ENCODE measurements around the gene SNAPC5.
"Not testable (repeated sequence)": the region's sequence is repeated elsewhere in the genome, so short reads cannot be mapped to it uniquely, and the experiment has no call there.

SNAPC5 gene

GRCh38 chr15:66497502-66498455 is at the start of gene SNAPC5:
Gene SNAPC5 (minus strand): TSS chr15:66497762. CDS start chr15:66497731, 31 bp downstream.
- DNase-seq, result peak; percentile 96

GRCh38 chr15:66545255-66545654 is 47.7 kb upstream of the SNAPC5 start:
- DNase-seq, result no peak

- no peak for DNase-seq
Measured at GRCh38 chr15:66542896-66543295, 45.3 kb upstream of the SNAPC5 start.

DNA sequence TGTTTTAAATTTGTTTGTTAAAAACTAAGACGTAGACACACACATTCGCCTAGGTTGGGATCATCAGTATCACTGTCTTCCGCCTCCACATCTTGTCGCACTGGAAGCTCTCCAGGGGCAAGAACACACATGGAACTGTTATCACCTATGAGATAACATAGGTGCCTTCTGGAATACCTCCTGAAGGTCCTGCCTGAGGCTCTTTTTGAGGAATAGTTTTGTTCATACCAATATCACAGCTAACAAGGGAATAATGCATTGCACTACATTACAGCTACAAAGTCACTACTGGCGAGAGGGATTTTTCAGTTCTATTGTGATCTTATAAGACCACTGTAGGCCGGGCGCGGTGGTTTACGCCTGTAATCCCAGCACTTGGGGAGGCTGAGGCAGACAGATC is 37.5 kb upstream of the SNAPC5 start:
- no peak for DNase-seq

- DNase-seq, result no peak
Measured at GRCh38 chr15:66524838-66525237, 27.3 kb upstream of the SNAPC5 start.

DNA sequence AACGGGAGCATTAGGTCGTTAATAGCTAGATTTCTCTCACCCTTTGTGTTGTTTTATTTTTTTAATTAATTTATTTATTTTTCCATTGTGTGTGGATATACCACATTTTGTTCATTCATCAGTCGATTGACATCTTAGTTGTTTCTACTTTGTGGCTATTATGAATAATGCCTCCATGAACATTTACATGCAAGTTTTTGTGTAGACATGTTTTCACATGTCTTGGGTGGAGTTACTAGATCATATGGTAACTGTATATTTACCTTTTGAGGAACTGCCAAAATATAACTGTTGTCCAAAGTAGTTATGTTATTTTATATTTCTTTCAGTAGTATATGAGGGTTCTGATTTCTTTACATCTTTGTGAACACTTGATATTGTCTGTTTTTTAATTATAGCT is 26.4 kb upstream of the SNAPC5 start:
- DNase-seq, result no peak

GRCh38 chr15:66515901-66516322 is 18.4 kb upstream of the SNAPC5 start:
- no peak for DNase-seq

- DNase-seq, result no peak
Measured at GRCh38 chr15:66514586-66514985, 17.0 kb upstream of the SNAPC5 start.

DNA sequence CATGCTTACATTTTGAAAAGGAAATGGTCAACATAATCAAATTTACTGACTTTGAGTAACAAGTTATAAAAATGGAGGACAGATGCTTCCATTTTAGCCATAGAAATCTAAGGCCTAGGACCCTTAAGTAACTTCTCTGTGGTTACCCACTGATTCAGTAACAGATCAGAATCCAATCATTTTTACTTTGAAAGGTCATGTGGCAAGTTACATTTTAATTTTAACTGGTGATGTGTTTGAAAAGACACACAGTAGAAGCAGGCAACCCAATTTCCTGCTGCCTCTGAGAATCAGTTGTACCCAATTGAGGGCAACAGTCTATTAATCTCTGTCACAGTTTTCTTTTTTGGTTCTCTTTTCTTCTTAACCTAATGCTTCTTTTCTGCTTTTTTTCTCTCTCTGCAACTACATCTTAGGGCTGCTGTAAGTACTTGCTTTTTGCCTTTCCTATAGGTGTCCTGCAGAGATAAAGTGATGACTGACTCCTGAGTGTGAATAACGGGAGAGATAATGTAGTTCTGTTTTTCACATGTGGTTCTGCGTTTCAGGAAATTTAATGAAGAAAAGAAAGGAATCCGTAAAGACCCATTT is 10.8 kb upstream of the SNAPC5 start:
- no peak for DNase-seq

GRCh38 chr15:66505818-66506217 is 8.3 kb upstream of the SNAPC5 start:
- no peak for DNase-seq

DNA sequence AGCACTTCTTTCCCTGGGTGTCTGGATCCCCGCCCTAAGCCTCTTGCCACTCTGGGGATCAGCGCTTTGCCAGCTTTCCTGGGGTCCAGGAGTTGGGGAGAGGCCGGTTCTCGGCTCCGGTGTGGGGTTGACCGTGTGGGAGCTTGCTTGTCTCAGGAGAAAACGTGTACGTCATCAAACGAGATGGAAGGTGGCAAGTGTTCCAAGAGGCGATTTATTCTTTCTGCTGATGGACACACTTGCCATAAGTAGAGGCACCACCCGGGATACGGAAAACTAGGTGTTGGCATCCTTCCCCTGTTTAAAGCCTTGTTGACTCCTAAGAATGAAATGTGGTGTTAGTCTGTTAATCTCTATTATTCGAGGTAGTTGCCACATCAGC is 7.9 kb upstream of the SNAPC5 start:
- DNase-seq, result no peak

- DNase-seq, result peak; percentile 91
Measured at GRCh38 chr15:66504563-66505429, 7.2 kb upstream of the SNAPC5 start, which contains the start of the genes RPL4 and ZWILCH. Gene RPL4 (minus strand): TSS chr15:66504855. CDS start chr15:66504790, 65 bp downstream. Gene ZWILCH (plus strand): TSS chr15:66505326. CDS start chr15:66505339, 13 bp downstream.

GRCh38 chr15:66503780-66504562 is 6.4 kb upstream of the SNAPC5 start:
- no peak for DNase-seq

DNA sequence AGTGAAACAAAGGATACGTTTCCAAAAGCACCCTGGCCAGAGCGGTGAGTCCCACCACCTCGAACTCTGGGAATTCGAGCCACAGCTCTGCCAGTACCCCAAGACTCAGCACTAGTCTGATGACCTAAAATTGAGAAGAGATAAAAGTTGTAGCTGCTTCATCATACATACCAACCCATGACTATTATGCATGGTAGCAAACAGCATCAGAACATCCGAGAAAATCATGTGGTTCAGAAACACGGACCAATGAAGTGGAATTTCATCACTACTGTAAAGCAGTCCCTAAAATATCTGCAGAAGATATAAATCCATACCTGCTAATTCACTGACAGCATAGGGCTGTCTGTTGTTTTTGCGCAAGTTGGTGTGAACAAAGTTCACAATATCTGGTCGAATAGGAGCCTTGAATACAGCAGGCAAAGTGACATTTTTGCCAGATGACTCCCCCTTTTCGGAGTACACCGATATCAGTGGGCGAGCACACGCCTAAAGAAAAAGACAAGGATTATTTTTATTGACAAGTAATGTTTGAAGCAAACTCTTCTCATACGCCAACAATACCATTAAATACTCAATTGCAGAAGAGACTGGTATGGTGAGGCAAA is 5.6 kb upstream of the SNAPC5 start:
- not testable (repeated sequence) for DNase-seq

- no peak for DNase-seq
Measured at GRCh38 chr15:66502491-66502890, 4.9 kb upstream of the SNAPC5 start.

DNA sequence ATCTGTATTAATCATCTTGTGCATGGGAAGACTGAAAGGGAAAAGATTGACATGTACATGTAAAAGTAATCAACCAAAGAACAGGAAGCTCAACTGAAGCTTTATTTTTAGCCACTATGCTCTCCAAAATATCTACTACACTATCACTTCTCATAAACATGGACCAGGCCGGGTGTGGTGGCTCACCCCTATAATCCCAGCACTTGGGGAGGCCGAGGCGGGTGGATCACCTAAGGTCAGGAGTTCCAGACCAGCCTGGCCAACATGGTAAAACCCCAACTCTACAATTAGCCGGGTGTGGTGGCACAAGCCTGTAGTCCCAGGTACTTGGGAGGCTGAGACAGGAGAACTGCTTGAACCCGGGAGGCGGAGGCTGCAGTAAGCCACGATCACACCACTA is 2.8 kb upstream of the SNAPC5 start:
- not testable (repeated sequence) for DNase-seq

- peak; percentile 73 for DNase-seq
Measured at GRCh38 chr15:66498501-66499386, 1.2 kb upstream of the SNAPC5 start.

GRCh38 chr15:66496951-66497501 is 536 bp downstream of the SNAPC5 start:
- DNase-seq, result peak; percentile 55

- DNase-seq, result no peak
Measured at GRCh38 chr15:66494262-66494661, 3.3 kb downstream of the SNAPC5 start.

DNA sequence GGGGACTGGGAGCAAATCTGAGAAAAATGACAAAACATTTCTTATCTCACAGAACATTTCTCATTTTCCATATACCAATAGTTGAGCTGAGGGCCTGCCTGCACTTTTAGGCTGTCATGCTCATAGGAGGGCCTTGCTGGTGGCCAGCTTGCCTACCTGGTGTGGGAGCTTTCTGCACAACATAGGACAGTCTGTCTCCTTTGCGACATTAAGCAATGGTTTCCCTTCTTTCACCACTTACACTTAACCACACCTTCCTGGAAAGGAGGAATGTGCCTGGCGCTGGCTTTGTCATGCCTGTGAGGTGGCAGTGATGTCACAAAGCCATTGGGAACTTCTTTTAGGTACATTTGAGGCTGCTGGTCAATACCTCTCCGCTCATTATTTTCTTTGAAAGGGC is 5.7 kb downstream of the SNAPC5 start:
- no peak for DNase-seq
